SK-N-MC (cell line): Measurements from ENCODE around the gene TMEM244.
"Not testable (repeated sequence)": the region's sequence is repeated elsewhere in the genome, so short reads cannot be mapped to it uniquely, and the experiment has no call there.

Source experiments
- DNase-seq: peaks from one replicate; pipeline ENCODE4 v3.0.0-alpha.2; 2011; ENCODE audit warnings: low read depth, low spot score
- H3K27ac ChIP-seq: fragments of 200-600 bp; sonication (generic); 2 replicates; pipeline ENCODE4 v1.5.1; 2016; ENCODE audit warnings: mixed run types
- H3K36me3 ChIP-seq: fragments of 200-600 bp; sonication (generic); 2 replicates; pipeline ENCODE4 v1.6.1; 2017; ENCODE audit warnings: antibody characterized with exemption, low read length, mixed read lengths; ENCODE audit not compliant: insufficient read depth
- H3K4me3 ChIP-seq: fragments of 200-600 bp; sonication (generic); 2 replicates; pipeline ENCODE4 v1.5.1; 2016
- H3K9ac ChIP-seq: fragments of 200-600 bp; sonication (generic); 2 replicates; pipeline ENCODE4 v1.8.0; 2017; ENCODE audit warnings: mixed run types, mixed read lengths; ENCODE audit not compliant: insufficient read length
- H3K9me3 ChIP-seq: fragments of 200-600 bp; sonication (generic); 2 replicates; pipeline ENCODE4 v1.6.1; 2017; ENCODE audit warnings: low read depth, mild to moderate bottlenecking, antibody characterized with exemption, low read length, moderate library complexity, mixed read lengths
- EZH2 ChIP-seq: fragments of 200-600 bp; sonication (generic); IDR thresholded peaks from one replicate; pipeline ENCODE4 v1.6.1; 2017; ENCODE audit warnings: antibody characterized with exemption
- FOXP2 ChIP-seq: optimal IDR thresholded peaks from 2 replicates; pipeline ENCODE3; 2011; ENCODE audit warnings: mild to moderate bottlenecking, moderate library complexity; ENCODE audit not compliant: insufficient read depth; ENCODE audit errors: extremely low read length, control extremely low read depth
- POLR2AphosphoS5 ChIP-seq: IDR thresholded peaks from 2 replicates; pipeline ENCODE4 v1.6.1; 2012; ENCODE audit warnings: mild to moderate bottlenecking, low read depth, low read length, borderline replicate concordance

Gene TMEM244

DNA sequence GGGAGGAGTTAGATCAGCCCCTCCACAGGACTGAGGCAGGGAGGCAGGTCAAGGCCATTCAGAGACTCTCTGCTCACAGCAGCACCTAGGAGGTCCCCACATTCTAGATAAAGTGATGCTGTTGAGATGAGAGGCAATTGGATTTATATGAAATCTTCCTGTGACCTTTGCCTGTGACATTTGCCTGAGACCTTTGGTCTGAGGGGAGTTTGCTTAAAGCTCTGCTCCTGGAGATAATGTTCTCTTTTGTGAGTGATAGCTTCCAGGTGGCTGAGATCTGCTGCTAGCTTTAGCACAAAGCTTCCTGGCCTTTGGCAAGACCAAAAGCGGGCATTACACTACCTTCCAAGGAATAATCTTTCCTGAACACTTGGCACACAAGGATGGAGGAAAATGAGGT, 43.3 kb downstream of the TMEM244 start:
- Histone ChIP-seq H3K9ac (no peak overlapping the region), H3K9me3 (no peaks in the 10 kb centered on the region), H3K27ac (no peak overlapping the region), H3K36me3 (no peaks in the 10 kb centered on the region), H3K4me3 (no peak overlapping the region)
- no peak for TF ChIP-seq POLR2AphosphoS5
- no peak for TF ChIP-seq FOXP2
- TF ChIP-seq EZH2 = no peak
- no peak for DNase-seq

DNA sequence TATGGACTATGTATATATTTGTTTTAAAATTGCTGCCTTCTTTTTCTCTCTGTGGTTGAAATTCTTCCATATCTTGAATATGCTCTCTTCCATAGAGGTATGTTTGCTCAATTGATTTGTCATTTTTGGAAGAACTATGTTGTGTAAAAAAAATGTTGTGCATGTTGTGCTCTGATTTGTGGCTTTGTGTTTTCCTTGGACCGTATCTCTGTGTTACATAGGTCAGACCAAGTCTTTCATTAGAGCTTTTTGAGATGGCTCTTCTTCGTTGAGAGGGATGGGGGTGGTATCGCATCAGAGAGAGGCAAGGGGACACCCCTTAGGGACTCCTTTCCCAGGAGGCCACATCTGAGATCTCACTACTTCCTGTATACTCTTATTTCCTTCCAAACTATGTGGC, 43.8 kb downstream of the TMEM244 start:
- Histone ChIP-seq H3K4me3 (no peak overlapping the region), H3K9me3 (no peaks in the 10 kb centered on the region), H3K36me3 (no peaks in the 10 kb centered on the region), H3K27ac (no peak overlapping the region), H3K9ac (no peak overlapping the region)
- TF ChIP-seq EZH2 (no peak), FOXP2 (no peak), POLR2AphosphoS5 (no peak)
- no peak for DNase-seq

DNA sequence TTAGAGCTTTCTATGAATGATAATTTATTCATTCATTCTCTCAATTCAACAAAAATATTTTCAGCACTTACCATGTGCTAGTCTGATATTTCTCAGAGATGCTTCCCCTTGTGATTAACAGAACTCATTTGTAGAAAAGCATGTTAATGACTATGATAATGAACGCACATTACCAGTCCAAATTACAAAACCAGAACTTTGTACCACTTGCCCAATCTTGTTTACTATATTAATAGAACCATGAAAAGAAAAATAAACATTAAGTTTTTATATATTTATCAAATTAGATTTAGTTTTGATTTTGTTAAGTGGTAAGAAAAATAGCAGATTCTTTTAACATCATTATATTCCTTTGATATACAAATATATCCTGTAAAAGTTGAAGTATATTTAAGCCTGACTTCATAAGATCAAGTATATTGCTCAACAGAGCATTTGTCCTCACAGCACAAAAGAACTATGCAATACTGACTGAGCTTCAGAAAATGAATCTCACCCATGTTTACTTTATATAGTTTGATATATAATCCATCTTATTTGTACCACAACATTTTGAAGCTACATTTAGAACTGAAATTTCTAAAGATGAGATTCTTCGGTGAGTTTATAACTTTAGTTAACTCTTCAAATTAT, 48.9 kb downstream of the TMEM244 start:
- Histone ChIP-seq H3K36me3 (no peaks in the 10 kb centered on the region), H3K4me3 (no peak overlapping the region), H3K9me3 (no peaks in the 10 kb centered on the region), H3K9ac (no peak overlapping the region), H3K27ac (no peak overlapping the region)
- no peak for DNase-seq
- TF ChIP-seq FOXP2 (no peak), POLR2AphosphoS5 (no peak), EZH2 (no peak)

DNA sequence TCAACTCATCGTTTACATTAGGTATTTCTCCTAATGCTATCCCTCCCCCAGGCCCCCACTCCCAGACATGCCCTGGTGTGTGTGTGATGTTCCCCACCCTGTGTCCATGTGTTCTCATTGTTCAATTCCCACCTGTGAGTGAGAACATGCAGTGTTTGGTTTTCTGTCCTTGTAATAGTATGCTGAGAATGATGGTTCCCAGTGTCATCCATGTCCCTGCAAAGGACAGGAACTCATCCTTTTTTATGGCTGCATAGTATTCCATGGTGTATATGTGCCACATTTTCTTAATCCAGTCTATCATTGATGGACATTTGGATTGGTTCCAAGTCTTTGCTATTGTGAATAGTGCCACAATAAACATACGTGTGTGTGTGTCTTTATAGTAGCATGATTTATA, 54.0 kb downstream of the TMEM244 start:
- not testable (repeated sequence) for H3K9me3 ChIP-seq, H3K9ac ChIP-seq, H3K27ac ChIP-seq, H3K36me3 ChIP-seq, DNase-seq, H3K4me3 ChIP-seq

DNA sequence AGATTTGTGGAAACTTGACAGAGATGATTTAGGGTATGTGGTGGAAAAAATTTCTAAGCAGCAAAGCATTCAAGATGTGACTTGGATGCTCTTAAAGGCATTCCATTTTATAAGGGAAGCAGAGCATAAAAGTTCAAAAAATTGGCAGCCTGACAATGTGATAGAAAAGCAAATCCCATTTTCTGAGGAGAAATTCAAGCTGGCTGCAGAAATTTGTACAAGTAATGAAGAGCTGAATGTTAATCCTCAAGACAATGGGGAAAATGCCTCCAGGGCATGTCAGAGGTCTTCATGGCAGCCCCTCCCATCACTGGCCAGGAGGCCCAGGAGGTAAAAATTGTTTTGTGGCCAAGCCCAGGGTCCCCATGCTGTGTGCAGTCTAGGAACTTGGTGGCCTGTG, 58.2 kb downstream of the TMEM244 start:
- not testable (repeated sequence) for H3K4me3 ChIP-seq, H3K27ac ChIP-seq, H3K36me3 ChIP-seq, DNase-seq, H3K9ac ChIP-seq, H3K9me3 ChIP-seq

DNA sequence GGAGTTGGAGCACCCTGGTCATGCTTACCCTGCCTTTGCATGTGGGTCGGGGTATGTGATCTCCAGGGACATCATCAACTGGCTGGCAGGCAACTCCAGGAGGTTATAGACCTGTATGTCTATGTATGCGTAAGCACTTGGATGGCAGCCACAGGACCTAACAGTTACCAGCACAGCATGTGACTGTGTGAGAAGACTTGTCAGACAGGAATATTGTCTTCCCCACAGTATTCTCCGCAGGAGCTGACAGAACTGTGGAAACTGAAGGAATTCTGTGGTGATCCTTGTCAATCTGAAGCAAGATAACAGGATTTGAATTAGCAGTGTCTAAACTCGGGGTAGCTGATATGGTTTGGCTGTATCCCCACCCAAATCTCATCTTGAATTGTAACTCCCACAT, 59.2 kb downstream of the TMEM244 start:
- no peaks in the 10 kb centered on the region for H3K9me3 ChIP-seq
- no peak overlapping the region for H3K4me3 ChIP-seq
- no peaks in the 10 kb centered on the region for H3K36me3 ChIP-seq
- DNase-seq = no peak
- TF ChIP-seq POLR2AphosphoS5 = no peak
- H3K9ac ChIP-seq = no peak overlapping the region
- no peak overlapping the region for H3K27ac ChIP-seq

DNA sequence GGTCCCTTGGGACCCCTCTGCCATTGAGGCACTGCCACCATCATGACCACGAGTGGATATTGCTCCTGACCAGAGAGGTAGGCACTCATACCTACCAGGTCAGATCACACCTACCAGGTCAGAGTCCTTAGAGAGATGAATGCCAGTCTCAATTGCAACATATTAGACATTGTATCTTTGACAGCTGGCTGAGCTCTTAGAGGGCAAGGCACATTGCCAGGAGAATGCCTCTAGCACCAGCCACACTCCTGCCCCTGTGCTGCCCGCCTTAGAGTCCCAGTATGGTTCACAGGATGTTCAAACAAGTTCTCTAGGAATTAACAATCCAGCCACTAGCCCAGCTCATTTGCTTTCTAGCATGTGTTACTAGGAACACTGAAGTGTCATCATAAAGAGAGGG, 65.9 kb downstream of the TMEM244 start:
- DNase-seq = no peak
- Histone ChIP-seq H3K9me3 (no peaks in the 10 kb centered on the region), H3K4me3 (no peak overlapping the region), H3K36me3 (no peaks in the 10 kb centered on the region), H3K9ac (no peak overlapping the region), H3K27ac (no peak overlapping the region)
- TF ChIP-seq POLR2AphosphoS5 = no peak
- no peak for TF ChIP-seq FOXP2
- TF ChIP-seq EZH2 = no peak

DNA sequence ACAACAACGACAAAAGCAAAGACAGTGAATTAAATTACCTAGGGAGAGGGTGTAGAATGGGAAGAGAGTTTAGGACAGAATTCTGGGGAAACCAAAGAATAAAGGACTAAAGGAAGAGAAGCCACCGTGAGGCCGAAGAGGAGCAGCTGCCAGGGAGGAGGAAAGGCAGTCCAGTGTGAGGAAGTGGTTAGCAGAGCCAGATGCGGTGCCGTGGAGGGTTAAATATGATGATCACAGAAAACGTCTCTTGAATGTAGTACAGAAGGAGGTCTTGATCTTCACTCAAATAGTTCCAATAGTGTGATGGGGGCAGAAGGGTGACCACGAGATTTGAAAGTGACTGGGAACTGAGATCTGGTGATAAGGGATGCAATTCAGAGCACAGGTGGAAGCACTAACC, 67.7 kb downstream of the TMEM244 start:
- no peak overlapping the region for H3K27ac ChIP-seq
- TF ChIP-seq FOXP2 (no peak), POLR2AphosphoS5 (no peak), EZH2 (no peak)
- DNase-seq = no peak
- H3K4me3 ChIP-seq = no peak overlapping the region
- no peaks in the 10 kb centered on the region for H3K9me3 ChIP-seq
- no peaks in the 10 kb centered on the region for H3K36me3 ChIP-seq
- H3K9ac ChIP-seq = no peak overlapping the region

DNA sequence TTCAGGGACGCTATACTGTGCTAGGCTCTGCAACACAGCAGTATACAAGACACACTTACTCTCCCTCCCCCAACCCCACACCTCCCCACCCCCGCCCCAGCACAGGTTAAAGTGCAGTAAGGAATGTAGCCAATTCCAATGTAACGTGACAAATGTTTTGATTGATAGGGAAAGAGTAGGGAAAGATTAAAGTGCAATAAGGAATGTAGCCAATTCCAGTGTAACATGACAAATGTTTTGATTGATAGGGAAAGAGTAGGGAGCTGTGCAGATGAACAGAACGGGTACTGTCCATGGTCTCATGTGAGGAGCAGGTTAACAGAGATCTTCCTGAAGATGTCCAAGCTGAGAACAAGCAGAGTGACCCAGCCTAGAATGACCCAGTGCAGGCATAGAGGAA, 69.1 kb downstream of the TMEM244 start:
- TF ChIP-seq EZH2 = no peak
- TF ChIP-seq FOXP2 = no peak
- H3K9ac ChIP-seq = no peak overlapping the region
- H3K36me3 ChIP-seq = no peaks in the 10 kb centered on the region
- no peaks in the 10 kb centered on the region for H3K9me3 ChIP-seq
- H3K4me3 ChIP-seq = no peak overlapping the region
- DNase-seq = no peak
- no peak overlapping the region for H3K27ac ChIP-seq
